Osteocyte (in vitro differentiated cells): Measurements from ENCODE around the gene TRIM2. TPM values are rescaled to one million over a fixed set of nuclear protein-coding genes. Genes with fewer than 3 reads are reported as not detected.
"Not testable (repeated sequence)": the region's sequence is repeated elsewhere in the genome, so short reads cannot be mapped to it uniquely, and the experiment has no call there.

Experiments
- DNase-seq: peaks from one replicate; pipeline ENCODE4 v3.0.0; 2021; ENCODE audit warnings: mixed read lengths; ENCODE audit not compliant: unreplicated experiment; ENCODE audit errors: extremely low spot score
- H3K27ac Mint-ChIP-seq: one replicate; pipeline ENCODE4 v1.8.0; 2021; ENCODE audit warnings: mild to moderate bottlenecking, mixed read lengths; ENCODE audit not compliant: unreplicated experiment
- H3K27me3 Mint-ChIP-seq: one replicate; pipeline ENCODE4 v1.8.0; 2021; ENCODE audit warnings: mixed read lengths; ENCODE audit not compliant: unreplicated experiment
- H3K36me3 Mint-ChIP-seq: one replicate; pipeline ENCODE4 v1.8.0; 2021; ENCODE audit warnings: mixed read lengths; ENCODE audit not compliant: unreplicated experiment
- H3K4me1 Mint-ChIP-seq: one replicate; pipeline ENCODE4 v1.8.0; 2021; ENCODE audit warnings: mixed read lengths; ENCODE audit not compliant: unreplicated experiment
- H3K4me3 Mint-ChIP-seq: one replicate; pipeline ENCODE4 v1.8.0; 2021; ENCODE audit warnings: mild to moderate bottlenecking, moderate library complexity, mixed read lengths; ENCODE audit not compliant: unreplicated experiment
- H3K9me3 Mint-ChIP-seq: one replicate; pipeline ENCODE4 v1.8.0; 2021; ENCODE audit warnings: mixed read lengths; ENCODE audit not compliant: unreplicated experiment
- CTCF ChIP-seq: fragments of 200-600 bp; sonication (generic); IDR thresholded peaks from 2 replicates; pipeline ENCODE4 v1.5.0; 2021; ENCODE audit warnings: antibody characterized with exemption, mild to moderate bottlenecking, moderate library complexity
- total RNA-seq: library from RNA; stranded (reverse); gene quantifications from 2 replicates; pipeline ENCODE4 v1.2.1, GENCODE V29; 2021

Gene TRIM2
- total RNA-seq, 1 donor from 2014 or later: 34.0 TPM

GRCh38 chr4:153186046-153186728, 18.1 kb upstream of the TRIM2 start:
- Mint-ChIP-seq H3K4me1 (no peaks in the 10 kb centered on the region), H3K4me3 (no peak overlapping the region), H3K27ac (no peak overlapping the region), H3K9me3 (no peaks in the 10 kb centered on the region), H3K27me3 (peaks cover 9% of the 10 kb centered on the region), H3K36me3 (no peaks in the 10 kb centered on the region)
- TF ChIP-seq CTCF: no peak
- no peak for DNase-seq

GRCh38 chr4:153189016-153189801, 15.0 kb upstream of the TRIM2 start:
- H3K27me3 Mint-ChIP-seq: peaks cover 9% of the 10 kb centered on the region
- no peaks in the 10 kb centered on the region for H3K9me3 Mint-ChIP-seq
- H3K4me1 Mint-ChIP-seq: no peaks in the 10 kb centered on the region
- no peak for TF ChIP-seq CTCF
- H3K4me3 Mint-ChIP-seq: no peak overlapping the region
- DNase-seq: no peak
- no peak overlapping the region for H3K27ac Mint-ChIP-seq
- H3K36me3 Mint-ChIP-seq: no peaks in the 10 kb centered on the region

GRCh38 chr4:153191795-153192363, 12.4 kb upstream of the TRIM2 start:
- no peak for TF ChIP-seq CTCF
- Mint-ChIP-seq H3K9me3 (no peaks in the 10 kb centered on the region), H3K4me1 (no peaks in the 10 kb centered on the region), H3K27me3 (peaks cover 9% of the 10 kb centered on the region), H3K36me3 (no peaks in the 10 kb centered on the region), H3K27ac (no peak overlapping the region), H3K4me3 (no peak overlapping the region)
- DNase-seq: no peak

- no peaks in the 10 kb centered on the region for H3K36me3 Mint-ChIP-seq
- no peaks in the 10 kb centered on the region for H3K27me3 Mint-ChIP-seq
- DNase-seq: no peak
- no peak overlapping the region for H3K27ac Mint-ChIP-seq
- TF ChIP-seq CTCF: no peak
- no peak overlapping the region for H3K4me3 Mint-ChIP-seq
- H3K9me3 Mint-ChIP-seq: no peaks in the 10 kb centered on the region
- H3K4me1 Mint-ChIP-seq: no peaks in the 10 kb centered on the region
These were observed 6.9 kb upstream of the TRIM2 start for GRCh38 chr4:153197301-153197700.

- H3K9me3 Mint-ChIP-seq: no peaks in the 10 kb centered on the region
- no peaks in the 10 kb centered on the region for H3K36me3 Mint-ChIP-seq
- DNase-seq: no peak
- no peak overlapping the region for H3K27ac Mint-ChIP-seq
- H3K27me3 Mint-ChIP-seq: no peaks in the 10 kb centered on the region
- no peak overlapping the region for H3K4me3 Mint-ChIP-seq
- no peaks in the 10 kb centered on the region for H3K4me1 Mint-ChIP-seq
- no peak for TF ChIP-seq CTCF
These were observed 5.5 kb upstream of the TRIM2 start for GRCh38 chr4:153198719-153199118.

- not testable (repeated sequence) for H3K27me3 Mint-ChIP-seq, H3K36me3 Mint-ChIP-seq, H3K9me3 Mint-ChIP-seq, DNase-seq
- Mint-ChIP-seq H3K4me3 (peak overlapping the region; percentile 66), H3K4me1 (peaks cover 19% of the 10 kb centered on the region), H3K27ac (peak overlapping the region; percentile 76)
These were observed 497 bp upstream of the TRIM2 start for GRCh38 chr4:153203746-153204145.
